ENCODE data around the gene FARSB.

The FARSB gene

DNA sequence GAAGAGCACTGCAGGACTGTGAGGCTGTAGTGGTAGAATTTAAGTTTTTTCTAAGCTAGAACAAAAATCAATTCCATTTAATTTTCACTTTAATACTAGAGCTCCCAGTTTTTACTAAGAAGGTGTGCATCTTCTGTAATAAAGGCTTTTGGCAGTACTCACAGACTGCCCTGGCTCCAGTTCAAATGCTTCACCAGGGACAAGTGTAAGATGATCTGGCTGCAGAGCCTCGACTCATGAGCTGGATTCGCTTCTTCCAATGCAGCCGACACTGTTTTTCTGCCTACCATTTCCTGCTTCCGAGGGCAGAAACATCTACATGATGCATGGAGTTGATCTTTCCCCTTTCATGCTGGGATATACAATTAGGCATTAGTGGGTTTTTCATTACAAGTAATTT lies 87.0 kb downstream of the FARSB start:
- ChIA-PET CTCF (interaction anchor here (1.0 to 1.5 kb wide), 2 partner anchors 255 to 531 kb away, joined by 3 to 4 read pairs; no protein-coding TSS in a partner anchor), POLR2A (no interaction called here)
- H3K4me1 ChIP-seq (ENCODE audit: control insufficient read depth, insufficient read depth, low read length) = peaks cover 4% of the 10 kb centered on the region; the same call in 1 of the 2 replicates
- no peak overlapping the region for H3K4me3 ChIP-seq (ENCODE audit: low read depth, low read length)
- H3K36me3 ChIP-seq (ENCODE audit: control insufficient read depth in 2 of 2, insufficient read depth in 1 of 2, low read length in 2 of 2) = peaks cover 0 to 59% of the 10 kb centered on the region in 2 experiments; a peak in 2 of 3 replicates
- no peaks in the 10 kb centered on the region for H3K9me3 ChIP-seq (ENCODE audit: control insufficient read depth, insufficient read depth, low read depth, low read length)
- no peak overlapping the region for H3K27ac ChIP-seq (ENCODE audit: extremely low read depth, low read depth, low read length)
- no peak for TF ChIP-seq SP7 (tag by site-specific recombination; IDR thresholded peaks at IDR 0.05)
- 0 out of 2 replicates have a peak, but pooled peaks have one; percentile 30 for TF ChIP-seq ZBTB17 (tag by site-specific recombination; IDR thresholded peaks at IDR 0.05)
- TF ChIP-seq EGR2 (tag by site-specific recombination; IDR thresholded peaks at IDR 0.05; ENCODE audit: low read depth) = 0 out of 2 replicates have a peak, but pooled peaks have one; percentile 46
- TF ChIP-seq, protein P1, sequence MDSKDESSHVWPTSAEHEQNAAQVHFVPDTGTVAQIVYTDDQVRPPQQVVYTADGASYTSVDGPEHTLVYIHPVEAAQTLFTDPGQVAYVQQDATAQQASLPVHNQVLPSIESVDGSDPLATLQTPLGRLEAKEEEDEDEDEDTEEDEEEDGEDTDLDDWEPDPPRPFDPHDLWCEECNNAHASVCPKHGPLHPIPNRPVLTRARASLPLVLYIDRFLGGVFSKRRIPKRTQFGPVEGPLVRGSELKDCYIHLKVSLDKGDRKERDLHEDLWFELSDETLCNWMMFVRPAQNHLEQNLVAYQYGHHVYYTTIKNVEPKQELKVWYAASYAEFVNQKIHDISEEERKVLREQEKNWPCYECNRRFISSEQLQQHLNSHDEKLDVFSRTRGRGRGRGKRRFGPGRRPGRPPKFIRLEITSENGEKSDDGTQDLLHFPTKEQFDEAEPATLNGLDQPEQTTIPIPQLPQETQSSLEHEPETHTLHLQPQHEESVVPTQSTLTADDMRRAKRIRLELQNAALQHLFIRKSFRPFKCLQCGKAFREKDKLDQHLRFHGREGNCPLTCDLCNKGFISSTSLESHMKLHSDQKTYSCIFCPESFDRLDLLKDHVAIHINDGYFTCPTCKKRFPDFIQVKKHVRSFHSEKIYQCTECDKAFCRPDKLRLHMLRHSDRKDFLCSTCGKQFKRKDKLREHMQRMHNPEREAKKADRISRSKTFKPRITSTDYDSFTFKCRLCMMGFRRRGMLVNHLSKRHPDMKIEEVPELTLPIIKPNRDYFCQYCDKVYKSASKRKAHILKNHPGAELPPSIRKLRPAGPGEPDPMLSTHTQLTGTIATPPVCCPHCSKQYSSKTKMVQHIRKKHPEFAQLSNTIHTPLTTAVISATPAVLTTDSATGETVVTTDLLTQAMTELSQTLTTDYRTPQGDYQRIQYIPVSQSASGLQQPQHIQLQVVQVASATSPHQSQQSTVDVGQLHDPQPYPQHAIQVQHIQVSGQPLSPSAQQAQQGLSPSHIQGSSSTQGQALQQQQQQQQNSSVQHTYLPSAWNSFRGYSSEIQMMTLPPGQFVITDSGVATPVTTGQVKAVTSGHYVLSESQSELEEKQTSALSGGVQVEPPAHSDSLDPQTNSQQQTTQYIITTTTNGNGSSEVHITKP (tag by site-specific recombination; IDR thresholded peaks at IDR 0.05) = peak; percentile 32; the same call in 1 of the 2 replicates
- TF ChIP-seq ZNF366 (tag by site-specific recombination; conservative IDR thresholded peaks at IDR 0.05) = 0 out of 2 replicates have a peak, but pooled peaks have one; percentile 20
- no peak for TF ChIP-seq ZNF660 (tag by site-specific recombination; IDR thresholded peaks at IDR 0.05)
- TF ChIP-seq ZNF600 (tag by site-specific recombination; IDR thresholded peaks at IDR 0.05) = 0 out of 2 replicates have a peak, but pooled peaks have one; percentile 45
- 0 out of 2 replicates have a peak, but pooled peaks have one; percentile 44 for TF ChIP-seq ZFHX2 (tag by site-specific recombination; conservative IDR thresholded peaks at IDR 0.05)

DNA sequence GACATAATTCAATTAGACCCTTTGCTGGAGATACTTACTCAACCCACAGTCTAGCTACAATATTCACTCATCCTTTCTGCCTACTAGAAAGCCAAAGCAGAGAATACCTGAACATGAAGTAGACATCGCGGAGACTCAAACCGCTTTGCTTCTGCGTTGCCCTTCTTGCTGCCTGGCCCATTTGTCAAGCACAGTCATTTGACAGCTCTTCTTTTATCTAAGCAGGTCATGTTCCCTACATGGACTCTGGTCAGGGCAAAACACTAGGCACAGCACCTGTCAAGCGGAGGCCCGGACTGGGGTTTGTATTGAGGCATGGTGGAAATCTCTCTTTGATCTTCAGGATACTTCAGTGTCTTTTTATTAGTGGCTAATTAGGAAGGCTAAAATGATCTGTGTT lies 89.7 kb downstream of the FARSB start:
- no peak overlapping the region for H3K27ac ChIP-seq (ENCODE audit: extremely low read depth, low read depth, low read length)
- no peak overlapping the region for H3K4me3 ChIP-seq (ENCODE audit: low read depth, low read length)
- POLR2A ChIA-PET = no interaction called here
- peaks cover 0 to 49% of the 10 kb centered on the region in 2 experiments; a peak in 2 of 3 replicates for H3K36me3 ChIP-seq (ENCODE audit: control insufficient read depth in 2 of 2, insufficient read depth in 1 of 2, low read length in 2 of 2)
- TF ChIP-seq ZNF132 (tag by site-specific recombination; IDR thresholded peaks at IDR 0.05; ENCODE audit: borderline replicate concordance) (no peak), ZIC2 (tag by site-specific recombination; IDR thresholded peaks at IDR 0.05) (no peak), ZNF335 (tag by site-specific recombination; conservative IDR thresholded peaks at IDR 0.05) (no peak), ZSCAN23 (tag by site-specific recombination; IDR thresholded peaks at IDR 0.05) (no peak), GLI4 (tag by site-specific recombination; IDR thresholded peaks at IDR 0.05) (no peak), ZNF549 (tag by site-specific recombination; IDR thresholded peaks at IDR 0.05) (no peak), GLI2 (tag by site-specific recombination; IDR thresholded peaks at IDR 0.05; ENCODE audit: borderline replicate concordance, low read depth) (no peak), ZBTB1 (tag by site-specific recombination; IDR thresholded peaks at IDR 0.05) (no peak), ZNF529 (tag by site-specific recombination; IDR thresholded peaks at IDR 0.05; ENCODE audit: insufficient replicate concordance) (no peak), ZNF2 (tag by site-specific recombination; IDR thresholded peaks at IDR 0.05) (no peak), SCRT2 (tag by site-specific recombination; IDR thresholded peaks at IDR 0.05) (no peak)
- TF ChIP-seq, protein P2, sequence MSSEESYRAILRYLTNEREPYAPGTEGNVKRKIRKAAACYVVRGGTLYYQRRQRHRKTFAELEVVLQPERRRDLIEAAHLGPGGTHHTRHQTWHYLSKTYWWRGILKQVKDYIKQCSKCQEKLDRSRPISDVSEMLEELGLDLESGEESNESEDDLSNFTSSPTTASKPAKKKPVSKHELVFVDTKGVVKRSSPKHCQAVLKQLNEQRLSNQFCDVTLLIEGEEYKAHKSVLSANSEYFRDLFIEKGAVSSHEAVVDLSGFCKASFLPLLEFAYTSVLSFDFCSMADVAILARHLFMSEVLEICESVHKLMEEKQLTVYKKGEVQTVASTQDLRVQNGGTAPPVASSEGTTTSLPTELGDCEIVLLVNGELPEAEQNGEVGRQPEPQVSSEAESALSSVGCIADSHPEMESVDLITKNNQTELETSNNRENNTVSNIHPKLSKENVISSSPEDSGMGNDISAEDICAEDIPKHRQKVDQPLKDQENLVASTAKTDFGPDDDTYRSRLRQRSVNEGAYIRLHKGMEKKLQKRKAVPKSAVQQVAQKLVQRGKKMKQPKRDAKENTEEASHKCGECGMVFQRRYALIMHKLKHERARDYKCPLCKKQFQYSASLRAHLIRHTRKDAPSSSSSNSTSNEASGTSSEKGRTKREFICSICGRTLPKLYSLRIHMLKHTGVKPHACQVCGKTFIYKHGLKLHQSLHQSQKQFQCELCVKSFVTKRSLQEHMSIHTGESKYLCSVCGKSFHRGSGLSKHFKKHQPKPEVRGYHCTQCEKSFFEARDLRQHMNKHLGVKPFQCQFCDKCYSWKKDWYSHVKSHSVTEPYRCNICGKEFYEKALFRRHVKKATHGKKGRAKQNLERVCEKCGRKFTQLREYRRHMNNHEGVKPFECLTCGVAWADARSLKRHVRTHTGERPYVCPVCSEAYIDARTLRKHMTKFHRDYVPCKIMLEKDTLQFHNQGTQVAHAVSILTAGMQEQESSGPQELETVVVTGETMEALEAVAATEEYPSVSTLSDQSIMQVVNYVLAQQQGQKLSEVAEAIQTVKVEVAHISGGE (tag by site-specific recombination; conservative IDR thresholded peaks at IDR 0.05; ENCODE audit: low read depth) = no peak
- TF ChIP-seq, protein P3, sequence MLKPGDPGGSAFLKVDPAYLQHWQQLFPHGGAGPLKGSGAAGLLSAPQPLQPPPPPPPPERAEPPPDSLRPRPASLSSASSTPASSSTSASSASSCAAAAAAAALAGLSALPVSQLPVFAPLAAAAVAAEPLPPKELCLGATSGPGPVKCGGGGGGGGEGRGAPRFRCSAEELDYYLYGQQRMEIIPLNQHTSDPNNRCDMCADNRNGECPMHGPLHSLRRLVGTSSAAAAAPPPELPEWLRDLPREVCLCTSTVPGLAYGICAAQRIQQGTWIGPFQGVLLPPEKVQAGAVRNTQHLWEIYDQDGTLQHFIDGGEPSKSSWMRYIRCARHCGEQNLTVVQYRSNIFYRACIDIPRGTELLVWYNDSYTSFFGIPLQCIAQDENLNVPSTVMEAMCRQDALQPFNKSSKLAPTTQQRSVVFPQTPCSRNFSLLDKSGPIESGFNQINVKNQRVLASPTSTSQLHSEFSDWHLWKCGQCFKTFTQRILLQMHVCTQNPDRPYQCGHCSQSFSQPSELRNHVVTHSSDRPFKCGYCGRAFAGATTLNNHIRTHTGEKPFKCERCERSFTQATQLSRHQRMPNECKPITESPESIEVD (tag by site-specific recombination; IDR thresholded peaks at IDR 0.05) = no peak
- TF ChIP-seq, protein P4, sequence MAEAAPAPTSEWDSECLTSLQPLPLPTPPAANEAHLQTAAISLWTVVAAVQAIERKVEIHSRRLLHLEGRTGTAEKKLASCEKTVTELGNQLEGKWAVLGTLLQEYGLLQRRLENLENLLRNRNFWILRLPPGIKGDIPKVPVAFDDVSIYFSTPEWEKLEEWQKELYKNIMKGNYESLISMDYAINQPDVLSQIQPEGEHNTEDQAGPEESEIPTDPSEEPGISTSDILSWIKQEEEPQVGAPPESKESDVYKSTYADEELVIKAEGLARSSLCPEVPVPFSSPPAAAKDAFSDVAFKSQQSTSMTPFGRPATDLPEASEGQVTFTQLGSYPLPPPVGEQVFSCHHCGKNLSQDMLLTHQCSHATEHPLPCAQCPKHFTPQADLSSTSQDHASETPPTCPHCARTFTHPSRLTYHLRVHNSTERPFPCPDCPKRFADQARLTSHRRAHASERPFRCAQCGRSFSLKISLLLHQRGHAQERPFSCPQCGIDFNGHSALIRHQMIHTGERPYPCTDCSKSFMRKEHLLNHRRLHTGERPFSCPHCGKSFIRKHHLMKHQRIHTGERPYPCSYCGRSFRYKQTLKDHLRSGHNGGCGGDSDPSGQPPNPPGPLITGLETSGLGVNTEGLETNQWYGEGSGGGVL (tag by site-specific recombination; IDR thresholded peaks at IDR 0.05) = no peak
- CTCF ChIA-PET = interaction anchor here (0.9 kb wide), 1 partner anchor 541 kb away, joined by 4 read pairs; no protein-coding TSS in a partner anchor
- H3K4me1 ChIP-seq (ENCODE audit: control insufficient read depth, insufficient read depth, low read length) = no peaks in the 10 kb centered on the region; the same call in 1 of the 2 replicates
- no peaks in the 10 kb centered on the region for H3K9me3 ChIP-seq (ENCODE audit: control insufficient read depth, insufficient read depth, low read depth, low read length)

Data from HEK293 (cell line).